SK-N-SH treated with all-trans-retinoic acid at 6 μM for 48 hours (cell line): ENCODE data around the gene NRN1L.

Source experiments
- ATAC-seq: fragments of 200-7000 bp; cut with Tn5 transposase; 3 replicates; pipeline ENCODE4 v1.9.1; 2020; ENCODE audit warnings: mild to moderate bottlenecking, moderate library complexity
- ARNTL ChIP-seq: fragments of 450-650 bp; formaldehyde crosslinking; IDR thresholded peaks from 2 replicates; pipeline ENCODE4 v1.5.0; 2020; ENCODE audit warnings: low read depth, mild to moderate bottlenecking, moderate library complexity, borderline replicate concordance
- BACH2 ChIP-seq: fragments of 250-450 bp; sonication (Bioruptor Pico); IDR thresholded peaks from 2 replicates; pipeline ENCODE4 v1.9.0; 2021; ENCODE audit warnings: mild to moderate bottlenecking, borderline replicate concordance
- CREB5 ChIP-seq: fragments of 250-450 bp; sonication (Bioruptor Pico); IDR thresholded peaks from 2 replicates; pipeline ENCODE4 v1.5.1; 2020; ENCODE audit warnings: low read depth, mild to moderate bottlenecking, moderate library complexity
- CSDC2 ChIP-seq: fragments of 250-450 bp; sonication (Bioruptor Pico); IDR thresholded peaks from 2 replicates; pipeline ENCODE4 v1.5.0; 2020; ENCODE audit warnings: mild to moderate bottlenecking, moderate library complexity
- CSRNP3 ChIP-seq: fragments of 250-450 bp; sonication (Bioruptor Pico); IDR thresholded peaks from 2 replicates; pipeline ENCODE4 v1.5.1; 2021; ENCODE audit warnings: mild to moderate bottlenecking, moderate library complexity
- ESRRG ChIP-seq: fragments of 250-450 bp; sonication (Bioruptor Pico); IDR thresholded peaks from 2 replicates; pipeline ENCODE4 v1.6.1; 2021; ENCODE audit warnings: mild to moderate bottlenecking
- GLIS3 ChIP-seq: fragments of 250-450 bp; sonication (Bioruptor Pico); IDR thresholded peaks from 2 replicates; pipeline ENCODE4 v1.5.0; 2020; ENCODE audit warnings: mild to moderate bottlenecking, moderate library complexity
- OSR1 ChIP-seq: fragments of 250-450 bp; sonication (Bioruptor Pico); IDR thresholded peaks from 2 replicates; pipeline ENCODE4 v1.8.0; 2022; ENCODE audit warnings: moderate library complexity, mild to moderate bottlenecking, inconsistent platforms
- PATZ1 ChIP-seq: fragments of 250-450 bp; sonication (Bioruptor Pico); IDR thresholded peaks from 2 replicates; pipeline ENCODE4 v1.8.0; 2020; ENCODE audit warnings: mild to moderate bottlenecking, moderate library complexity, borderline replicate concordance
- POU6F1 ChIP-seq: fragments of 250-450 bp; sonication (Bioruptor Pico); IDR thresholded peaks from 2 replicates; pipeline ENCODE4 v1.8.0; 2021; ENCODE audit warnings: low read depth, mild to moderate bottlenecking, moderate library complexity, borderline replicate concordance
- PPARA ChIP-seq: fragments of 250-450 bp; sonication (Bioruptor Pico); IDR thresholded peaks from 2 replicates; pipeline ENCODE4 v1.5.0; 2020; ENCODE audit warnings: mild to moderate bottlenecking, borderline replicate concordance
- RARB ChIP-seq: fragments of 250-450 bp; sonication (Bioruptor Pico); IDR thresholded peaks from 2 replicates; pipeline ENCODE4 v1.8.0; 2021; ENCODE audit warnings: mild to moderate bottlenecking, moderate library complexity
- TCF4 ChIP-seq: fragments of 250-450 bp; sonication (Bioruptor Pico); IDR thresholded peaks from 2 replicates; pipeline ENCODE4 v1.8.0; 2021; ENCODE audit warnings: mild to moderate bottlenecking, moderate library complexity, borderline replicate concordance
- TOX ChIP-seq: fragments of 250-450 bp; sonication (Bioruptor Pico); IDR thresholded peaks from 2 replicates; pipeline ENCODE4 v1.8.0; 2021; ENCODE audit warnings: mild to moderate bottlenecking, moderate library complexity, borderline replicate concordance
- TSHZ2 ChIP-seq: fragments of 250-450 bp; sonication (Bioruptor Pico); IDR thresholded peaks from 2 replicates; pipeline ENCODE4 v1.5.0; 2020; ENCODE audit warnings: mild to moderate bottlenecking, moderate library complexity
- ZC3H10 ChIP-seq: fragments of 250-450 bp; sonication (Bioruptor Pico); IDR thresholded peaks from 2 replicates; pipeline ENCODE4 v1.5.1; 2021; ENCODE audit warnings: mild to moderate bottlenecking, moderate library complexity
- ZFP3 ChIP-seq: fragments of 250-450 bp; sonication (Bioruptor Pico); IDR thresholded peaks from 2 replicates; pipeline ENCODE4 v1.5.0; 2020; ENCODE audit warnings: mild to moderate bottlenecking, moderate library complexity
- ZNF565 ChIP-seq: fragments of 450-650 bp; formaldehyde crosslinking; conservative IDR thresholded peaks from 2 replicates; pipeline ENCODE4 v1.5.0; 2020; ENCODE audit warnings: low read depth, mild to moderate bottlenecking, moderate library complexity
- ZNF70 ChIP-seq: fragments of 450-650 bp; formaldehyde crosslinking; IDR thresholded peaks from 2 replicates; pipeline ENCODE4 v1.5.0; 2020; ENCODE audit warnings: mild to moderate bottlenecking, moderate library complexity

NRN1L gene

GRCh38 chr16:67841198-67841815 lies 43.4 kb upstream of the NRN1L start:
- no peak for ATAC-seq

GRCh38 chr16:67841816-67842508 lies 42.7 kb upstream of the NRN1L start, which contains the start of gene THAP11:
Gene THAP11 (plus strand): TSS chr16:67842320. CDS start chr16:67842555, 235 bp downstream.
- ATAC-seq: peak; percentile 55
- no peak for TF ChIP-seq ESRRG (CRISPR knock-in tag)
- no peak for TF ChIP-seq CSDC2 (CRISPR knock-in tag)
- no peak for TF ChIP-seq CSRNP3
- TF ChIP-seq TOX (CRISPR knock-in tag): no peak
- no peak for TF ChIP-seq BACH2
- TF ChIP-seq ZNF565 (CRISPR knock-in tag): no peak
- TF ChIP-seq ZFP3 (CRISPR knock-in tag): no peak
- no peak for TF ChIP-seq GLIS3
- no peak for TF ChIP-seq CREB5
- no peak for TF ChIP-seq ZC3H10

More at GRCh38 chr16:67841198-67841815, 43.4 kb upstream of the NRN1L start:
- no peak for TF ChIP-seq POU6F1 (CRISPR knock-in tag)
- no peak for TF ChIP-seq TCF4 (CRISPR knock-in tag)
- TF ChIP-seq OSR1: no peak
- no peak for TF ChIP-seq ZNF70
- TF ChIP-seq PPARA (CRISPR knock-in tag): no peak
- TF ChIP-seq PATZ1: no peak
- no peak for TF ChIP-seq CSDC2 (CRISPR knock-in tag)
- no peak for TF ChIP-seq GLIS3
- TF ChIP-seq, all 23 proteins: peak for 0

GRCh38 chr16:67842509-67843342 lies 42.0 kb upstream of the NRN1L start:
- ATAC-seq: peak; percentile 12

GRCh38 chr16:67843343-67843765 lies 41.3 kb upstream of the NRN1L start:
- no peak for ATAC-seq
- TF ChIP-seq TSHZ2 (CRISPR knock-in tag) (no peak), POU6F1 (CRISPR knock-in tag) (no peak), ZC3H10 (no peak), ZFP3 (CRISPR knock-in tag) (no peak), ZNF70 (no peak), OSR1 (no peak), PATZ1 (no peak)

More at GRCh38 chr16:67842509-67843342, 42.0 kb upstream of the NRN1L start:
- TF ChIP-seq ZNF70 (no peak), ARNTL (no peak), GLIS3 (no peak), OSR1 (no peak), TOX (CRISPR knock-in tag) (no peak), ZC3H10 (no peak), RARB (no peak)
